GM12878 (cell line): Measurements from ENCODE around the gene MRNIP. TPM values are rescaled to one million over a fixed set of nuclear protein-coding genes. Genes with fewer than 3 reads are reported as not detected.

Source experiments
- CEBPB ChIP-seq, 2 experiments: fragments of 150-350 bp in 1 of 2; IDR thresholded peaks; 2 replicates each; pipeline ENCODE4 v1.6.1; 2012 to 2014; ENCODE audit warnings: low read depth in 2 of 2, low read length in 2 of 2, borderline replicate concordance in 1 of 2, inconsistent platforms in 1 of 2
- polyA plus RNA-seq, 11 experiments: library from polyadenylated mRNA; depleted of rRNA in 4 of 11; unstranded in 6 of 11; stranded (reverse) in 5 of 11; fragments of >200 nt; fragmentation: Nextera tagmentation in 4 of 11; fragmentation: Illumina TruSeq in 1 of 11; extraction: Ambion mirVana in 4 of 11; extraction: Trizol in 1 of 11; gene quantifications; 1 replicate in 1 of 11; 2 replicates in 10 of 11; pipeline versions ENCODE4 v1.2.1 to v1.2.3, GENCODE V29; 2011 to 2016; ENCODE audit warnings: inconsistent platforms in 2 of 11, missing spikeins in 2 of 11, low read depth in 1 of 11
- total RNA-seq, 4 experiments: library from RNA; depleted of rRNA in 3 of 4; stranded (reverse); fragments of >200 nt in 3 of 4; fragmentation: Illumina TruSeq in 1 of 4; extraction: Trizol in 1 of 4; gene quantifications; 2 replicates each; pipeline versions ENCODE4 v1.2.1 to v1.2.3, GENCODE V29; 2013 to 2021
- TF ChIP-seq, protein P1 (sequence below): fragments of 450-650 bp; conservative IDR thresholded peaks from 2 replicates; pipeline ENCODE4 v1.6.1; 2017; ENCODE audit warnings: mild to moderate bottlenecking, moderate library complexity
- TF ChIP-seq, protein P2 (sequence below): fragments of 450-650 bp; formaldehyde crosslinking; IDR thresholded peaks from 2 replicates; pipeline ENCODE4 v1.4.0; 2020; ENCODE audit warnings: mild to moderate bottlenecking, moderate library complexity
- TF ChIP-seq, protein P3 (sequence below): IDR thresholded peaks from 2 replicates; pipeline ENCODE4 v1.6.1; 2012; ENCODE audit warnings: mild to moderate bottlenecking, low read depth, low read length

The MRNIP gene
- total and polyA plus RNA-seq, 10 of the 15 experiments (the other 5 are each of a cell fraction or from before 2014, with no cell fraction given), result 2.4 to 30.4 (median 13.1) TPM

DNA sequence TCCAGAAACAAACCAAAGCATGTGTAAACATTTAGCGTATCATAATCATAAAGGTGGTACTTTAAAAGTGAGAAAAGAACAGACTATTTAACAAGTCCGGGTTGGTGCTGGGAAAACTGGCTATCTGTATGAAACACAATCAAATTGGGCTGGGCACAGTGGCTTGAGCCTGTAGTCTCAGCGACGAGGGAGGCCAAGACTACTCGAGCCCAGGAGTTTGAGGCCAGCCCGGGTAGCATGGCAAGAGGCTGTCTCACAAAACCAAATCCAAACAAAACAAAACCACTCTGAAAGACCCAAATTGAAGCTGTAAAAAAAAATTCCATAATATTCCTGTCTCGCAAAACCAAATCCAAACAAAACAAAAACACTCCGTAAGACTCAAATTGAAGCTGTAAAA is 4.3 kb downstream of the MRNIP start (continued):
- TF ChIP-seq, protein P1, sequence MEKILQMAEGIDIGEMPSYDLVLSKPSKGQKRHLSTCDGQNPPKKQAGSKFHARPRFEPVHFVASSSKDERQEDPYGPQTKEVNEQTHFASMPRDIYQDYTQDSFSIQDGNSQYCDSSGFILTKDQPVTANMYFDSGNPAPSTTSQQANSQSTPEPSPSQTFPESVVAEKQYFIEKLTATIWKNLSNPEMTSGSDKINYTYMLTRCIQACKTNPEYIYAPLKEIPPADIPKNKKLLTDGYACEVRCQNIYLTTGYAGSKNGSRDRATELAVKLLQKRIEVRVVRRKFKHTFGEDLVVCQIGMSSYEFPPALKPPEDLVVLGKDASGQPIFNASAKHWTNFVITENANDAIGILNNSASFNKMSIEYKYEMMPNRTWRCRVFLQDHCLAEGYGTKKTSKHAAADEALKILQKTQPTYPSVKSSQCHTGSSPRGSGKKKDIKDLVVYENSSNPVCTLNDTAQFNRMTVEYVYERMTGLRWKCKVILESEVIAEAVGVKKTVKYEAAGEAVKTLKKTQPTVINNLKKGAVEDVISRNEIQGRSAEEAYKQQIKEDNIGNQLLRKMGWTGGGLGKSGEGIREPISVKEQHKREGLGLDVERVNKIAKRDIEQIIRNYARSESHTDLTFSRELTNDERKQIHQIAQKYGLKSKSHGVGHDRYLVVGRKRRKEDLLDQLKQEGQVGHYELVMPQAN, result no peak
- TF ChIP-seq CEBPB (IDR thresholded peaks at IDR 0.05; ENCODE audit: borderline replicate concordance in 1 of 2, low read depth in 2 of 2, low read length in 2 of 2), result no peak
- TF ChIP-seq, protein P2, sequence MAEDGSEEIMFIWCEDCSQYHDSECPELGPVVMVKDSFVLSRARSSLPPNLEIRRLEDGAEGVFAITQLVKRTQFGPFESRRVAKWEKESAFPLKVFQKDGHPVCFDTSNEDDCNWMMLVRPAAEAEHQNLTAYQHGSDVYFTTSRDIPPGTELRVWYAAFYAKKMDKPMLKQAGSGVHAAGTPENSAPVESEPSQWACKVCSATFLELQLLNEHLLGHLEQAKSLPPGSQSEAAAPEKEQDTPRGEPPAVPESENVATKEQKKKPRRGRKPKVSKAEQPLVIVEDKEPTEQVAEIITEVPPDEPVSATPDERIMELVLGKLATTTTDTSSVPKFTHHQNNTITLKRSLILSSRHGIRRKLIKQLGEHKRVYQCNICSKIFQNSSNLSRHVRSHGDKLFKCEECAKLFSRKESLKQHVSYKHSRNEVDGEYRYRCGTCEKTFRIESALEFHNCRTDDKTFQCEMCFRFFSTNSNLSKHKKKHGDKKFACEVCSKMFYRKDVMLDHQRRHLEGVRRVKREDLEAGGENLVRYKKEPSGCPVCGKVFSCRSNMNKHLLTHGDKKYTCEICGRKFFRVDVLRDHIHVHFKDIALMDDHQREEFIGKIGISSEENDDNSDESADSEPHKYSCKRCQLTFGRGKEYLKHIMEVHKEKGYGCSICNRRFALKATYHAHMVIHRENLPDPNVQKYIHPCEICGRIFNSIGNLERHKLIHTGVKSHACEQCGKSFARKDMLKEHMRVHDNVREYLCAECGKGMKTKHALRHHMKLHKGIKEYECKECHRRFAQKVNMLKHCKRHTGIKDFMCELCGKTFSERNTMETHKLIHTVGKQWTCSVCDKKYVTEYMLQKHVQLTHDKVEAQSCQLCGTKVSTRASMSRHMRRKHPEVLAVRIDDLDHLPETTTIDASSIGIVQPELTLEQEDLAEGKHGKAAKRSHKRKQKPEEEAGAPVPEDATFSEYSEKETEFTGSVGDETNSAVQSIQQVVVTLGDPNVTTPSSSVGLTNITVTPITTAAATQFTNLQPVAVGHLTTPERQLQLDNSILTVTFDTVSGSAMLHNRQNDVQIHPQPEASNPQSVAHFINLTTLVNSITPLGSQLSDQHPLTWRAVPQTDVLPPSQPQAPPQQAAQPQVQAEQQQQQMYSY, result no peak
- TF ChIP-seq, protein P3, sequence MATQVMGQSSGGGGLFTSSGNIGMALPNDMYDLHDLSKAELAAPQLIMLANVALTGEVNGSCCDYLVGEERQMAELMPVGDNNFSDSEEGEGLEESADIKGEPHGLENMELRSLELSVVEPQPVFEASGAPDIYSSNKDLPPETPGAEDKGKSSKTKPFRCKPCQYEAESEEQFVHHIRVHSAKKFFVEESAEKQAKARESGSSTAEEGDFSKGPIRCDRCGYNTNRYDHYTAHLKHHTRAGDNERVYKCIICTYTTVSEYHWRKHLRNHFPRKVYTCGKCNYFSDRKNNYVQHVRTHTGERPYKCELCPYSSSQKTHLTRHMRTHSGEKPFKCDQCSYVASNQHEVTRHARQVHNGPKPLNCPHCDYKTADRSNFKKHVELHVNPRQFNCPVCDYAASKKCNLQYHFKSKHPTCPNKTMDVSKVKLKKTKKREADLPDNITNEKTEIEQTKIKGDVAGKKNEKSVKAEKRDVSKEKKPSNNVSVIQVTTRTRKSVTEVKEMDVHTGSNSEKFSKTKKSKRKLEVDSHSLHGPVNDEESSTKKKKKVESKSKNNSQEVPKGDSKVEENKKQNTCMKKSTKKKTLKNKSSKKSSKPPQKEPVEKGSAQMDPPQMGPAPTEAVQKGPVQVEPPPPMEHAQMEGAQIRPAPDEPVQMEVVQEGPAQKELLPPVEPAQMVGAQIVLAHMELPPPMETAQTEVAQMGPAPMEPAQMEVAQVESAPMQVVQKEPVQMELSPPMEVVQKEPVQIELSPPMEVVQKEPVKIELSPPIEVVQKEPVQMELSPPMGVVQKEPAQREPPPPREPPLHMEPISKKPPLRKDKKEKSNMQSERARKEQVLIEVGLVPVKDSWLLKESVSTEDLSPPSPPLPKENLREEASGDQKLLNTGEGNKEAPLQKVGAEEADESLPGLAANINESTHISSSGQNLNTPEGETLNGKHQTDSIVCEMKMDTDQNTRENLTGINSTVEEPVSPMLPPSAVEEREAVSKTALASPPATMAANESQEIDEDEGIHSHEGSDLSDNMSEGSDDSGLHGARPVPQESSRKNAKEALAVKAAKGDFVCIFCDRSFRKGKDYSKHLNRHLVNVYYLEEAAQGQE, result no peak
